Motor neuron (in vitro differentiated cells): ENCODE measurements around the gene SYNPO. TPM values are rescaled to one million over a fixed set of nuclear protein-coding genes. Genes with fewer than 3 reads are reported as not detected.

Source experiments
- ATAC-seq, 8 experiments: fragments of 200-7000 bp; cut with Tn5 transposase; replicated peaks in 6 of 8; 2 replicates each; pipeline ENCODE4 v1.8.0; 2021; ENCODE audit warnings: mild to moderate bottlenecking in 8 of 8, moderate library complexity in 8 of 8
- H3K27ac ChIP-seq, 2 donors: fragments of 250-450 bp; sonication (Bioruptor Pico); 2 replicates each; pipeline ENCODE4 v1.9.0; 2021; ENCODE audit warnings: antibody characterized with exemption in 2 of 2, mild to moderate bottlenecking in 2 of 2, moderate library complexity in 1 of 2
- H3K4me1 ChIP-seq, 2 donors: fragments of 250-450 bp; sonication (Bioruptor Pico); replicated peaks in 1 of 2; 2 replicates each; pipeline ENCODE4 v1.6.1; 2021; ENCODE audit warnings: antibody characterized with exemption in 2 of 2, mild to moderate bottlenecking in 2 of 2, moderate library complexity in 1 of 2
- H3K4me3 ChIP-seq, 5 donors: fragments of 250-450 bp; sonication (Bioruptor Pico); 2 replicates each; pipeline ENCODE4 v1.9.0; 2021; ENCODE audit warnings: antibody characterized with exemption in 5 of 5, mild to moderate bottlenecking in 5 of 5, moderate library complexity in 4 of 5
- WGBS, 10 experiments: fragments of 450-650 bp; shearing (Covaris generic); methylation state at CpG; one replicate each; pipeline ENCODE4 v1.0.0; 2022; 5-methylcytosine and 5-hydroxymethylcytosine counted together
- in situ Hi-C, 9 experiments: fragments of 400-800 bp; cut with MboI; loops; one replicate each; pipeline ENCODE4 v1.15.0; 2021; ENCODE audit warnings: low sequenced_read_pairs in 9 of 9, low pct_unique_long_range_greater_than_20kb in 2 of 9; ENCODE audit not compliant: unreplicated experiment in 9 of 9
- total RNA-seq, 8 experiments: library from RNA; unstranded; fragments of 300-600 nt; gene quantifications; 2 replicates each; pipeline versions ENCODE4 v1.2.3 to v1.2.4, GENCODE V29; 2022

Gene SYNPO
- total RNA-seq, 8 experiments from 2014 or later: 0.27 to 17.5 (median 4.4) TPM

- WGBS, 10 experiments: 38 to 100% (median 100%) methylated on average over 1 of the region's 1 CpG; no CpG with 5 or more reads in 5 of the 10 experiments
- in situ Hi-C loops: loop anchor here in 6 of 9 experiments (5.0 to 25.0 kb wide), 4 partner anchors 84 to 189 kb away; no protein-coding TSS in a partner anchor
- H3K4me3 ChIP-seq: no peak overlapping the region
Measured at GRCh38 chr5:150651382-150651781, 10.9 kb downstream of the SYNPO start.

GRCh38 chr5:150651924-150652671 lies 11.6 kb downstream of the SYNPO start:
- peaks cover 14 to 36% of the 10 kb centered on the region in 2 donors for H3K4me1 ChIP-seq
- WGBS, 10 experiments: 33 to 90% (median 69%) methylated on average over 1 to 5 of the region's 13 CpGs; no CpG with 5 or more reads in 1 of the 10 experiments
- H3K4me3 ChIP-seq: no peak overlapping the region
- in situ Hi-C loops: loop anchor here in 6 of 9 experiments (5.0 to 25.0 kb wide), 4 partner anchors 85 to 190 kb away; no protein-coding TSS in a partner anchor
- no peak overlapping the region for H3K27ac ChIP-seq
- peak in 5 of 8 experiments; percentile 25 to 48 (median 42) for ATAC-seq

More at GRCh38 chr5:150651382-150651781, 10.9 kb downstream of the SYNPO start:
- H3K4me1 ChIP-seq: peaks cover 14 to 32% of the 10 kb centered on the region in 2 donors
- ATAC-seq: no peak
- H3K27ac ChIP-seq: no peak overlapping the region

- whole genome bisulfite sequencing, 10 experiments: 62 to 100% (median 92%) methylated on average over 1 to 5 of the region's 5 CpGs; no CpG with 5 or more reads in 5 of the 10 experiments
- no peak overlapping the region for H3K27ac ChIP-seq
- in situ Hi-C loops: loop anchor here in 6 of 9 experiments (5.0 to 25.0 kb wide), 4 partner anchors 86 to 191 kb away; no protein-coding TSS in a partner anchor
- ATAC-seq: no peak
- H3K4me1 ChIP-seq: peaks cover 14 to 35% of the 10 kb centered on the region in 2 donors
- no peak overlapping the region for H3K4me3 ChIP-seq
Measured at GRCh38 chr5:150653145-150653761, 12.8 kb downstream of the SYNPO start.

GRCh38 chr5:150653762-150654556 lies 13.5 kb downstream of the SYNPO start:
- WGBS, 10 experiments: 78 to 100% (median 100%) methylated on average over 1 to 2 of the region's 2 CpGs; no CpG with 5 or more reads in 3 of the 10 experiments
- ATAC-seq: no peak
- Histone ChIP-seq H3K4me1 (peaks cover 14 to 35% of the 10 kb centered on the region in 2 donors), H3K27ac (no peak overlapping the region), H3K4me3 (no peak overlapping the region)
- in situ Hi-C loops: loop anchor here in 6 of 9 experiments (5.0 to 25.0 kb wide), 4 partner anchors 87 to 192 kb away; no protein-coding TSS in a partner anchor

- Histone ChIP-seq H3K4me3 (no peak overlapping the region), H3K27ac (no peak overlapping the region), H3K4me1 (peaks cover 14 to 35% of the 10 kb centered on the region in 2 donors)
- ATAC-seq: no peak
- WGBS, 10 experiments: 67 to 94% (median 89%) methylated on average over 1 to 3 of the region's 3 CpGs; no CpG with 5 or more reads in 6 of the 10 experiments
- in situ Hi-C loops: loop anchor here in 6 of 9 experiments (10.0 to 25.0 kb wide), 3 partner anchors 90 to 193 kb away; no protein-coding TSS in a partner anchor
Measured at GRCh38 chr5:150655221-150655620, 14.8 kb downstream of the SYNPO start.

DNA sequence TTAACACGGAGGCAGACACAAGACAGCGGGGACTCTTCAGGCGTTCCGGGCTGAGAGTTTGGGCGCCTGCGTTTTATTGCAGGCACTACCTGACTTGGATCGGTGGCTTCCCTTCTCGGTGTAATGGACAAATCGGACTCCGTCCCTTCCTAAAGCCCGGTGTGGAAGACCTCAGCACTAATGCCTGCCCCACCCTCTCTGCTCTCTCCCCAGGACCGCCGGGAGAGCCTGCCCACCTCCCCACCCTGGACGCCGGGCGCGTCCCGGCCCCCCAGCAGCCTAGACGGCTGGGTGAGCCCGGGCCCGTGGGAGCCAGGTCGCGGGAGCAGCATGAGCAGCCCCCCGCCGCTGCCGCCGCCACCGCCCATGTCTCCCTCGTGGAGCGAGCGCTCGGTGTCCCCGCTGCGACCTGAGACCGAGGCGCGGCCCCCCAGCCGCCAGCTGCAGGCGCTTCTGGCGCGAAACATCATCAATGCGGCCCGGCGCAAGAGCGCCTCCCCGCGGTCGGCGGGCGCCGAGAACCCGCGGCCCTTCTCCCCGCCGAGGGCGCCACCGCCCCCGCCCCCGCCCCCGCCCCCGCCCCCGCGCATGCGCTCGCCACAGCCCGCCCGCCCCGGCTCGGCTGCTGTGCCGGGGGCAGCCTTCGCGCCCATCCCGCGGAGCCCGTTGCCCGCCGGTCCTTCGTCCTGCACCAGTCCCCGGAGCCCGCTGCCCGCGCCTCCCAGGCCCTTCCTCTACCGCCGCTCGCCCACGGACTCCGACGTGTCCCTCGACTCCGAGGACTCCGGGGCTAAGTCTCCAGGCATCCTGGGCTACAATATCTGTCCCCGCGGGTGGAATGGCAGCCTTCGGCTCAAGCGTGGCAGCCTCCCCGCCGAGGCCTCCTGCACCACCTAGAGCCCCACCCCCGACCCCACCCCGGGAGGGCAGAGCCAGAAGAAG lies 16.0 kb downstream of the SYNPO start:
- H3K4me3 ChIP-seq: peak overlapping the region; percentile 48 to 58 (median 55)
- no peak overlapping the region for H3K27ac ChIP-seq
- in situ Hi-C loops: loop anchor here in 6 of 9 experiments (10.0 to 25.0 kb wide), 3 partner anchors 92 to 194 kb away; no protein-coding TSS in a partner anchor
- H3K4me1 ChIP-seq: peaks cover 11 to 29% of the 10 kb centered on the region in 2 donors
- peak; percentile 70 to 93 (median 85) for ATAC-seq
- 0 to 16% (median 1%) methylated on average over 2 to 8 of the region's 99 CpGs; no CpG with 5 or more reads in 6 of the 10 experiments for WGBS, 10 experiments

- Histone ChIP-seq H3K27ac (no peak overlapping the region), H3K4me1 (peaks cover 0 to 12% of the 10 kb centered on the region in 2 donors), H3K4me3 (no peak overlapping the region)
- in situ Hi-C loops: loop anchor here in 6 of 9 experiments (10.0 to 25.0 kb wide), 3 partner anchors 93 to 196 kb away; no protein-coding TSS in a partner anchor
- WGBS, 10 experiments: 80 to 100% (median 92%) methylated on average over 1 to 4 of the region's 4 CpGs; no CpG with 5 or more reads in 6 of the 10 experiments
- ATAC-seq: no peak
Measured at GRCh38 chr5:150658121-150658520, 17.7 kb downstream of the SYNPO start.

- peaks cover 0 to 12% of the 10 kb centered on the region in 2 donors for H3K4me1 ChIP-seq
- ATAC-seq: no peak
- H3K27ac ChIP-seq: no peak overlapping the region
- H3K4me3 ChIP-seq: no peak overlapping the region
- in situ Hi-C loops: loop anchor here in 6 of 9 experiments (10.0 to 25.0 kb wide), 3 partner anchors 94 to 196 kb away; no protein-coding TSS in a partner anchor
- WGBS, 10 experiments: 0 to 100% (median 67%) methylated on average over 1 to 3 of the region's 3 CpGs; no CpG with 5 or more reads in 3 of the 10 experiments
Measured at GRCh38 chr5:150658699-150659265, 18.3 kb downstream of the SYNPO start.

- no peak overlapping the region for H3K27ac ChIP-seq
- 40 to 93% (median 81%) methylated on average over 1 to 4 of the region's 11 CpGs; no CpG with 5 or more reads in 6 of the 10 experiments for WGBS, 10 experiments
Measured at GRCh38 chr5:150659360-150660107, 19.1 kb downstream of the SYNPO start.

GRCh38 chr5:150660108-150660831 lies 19.8 kb downstream of the SYNPO start:
- Histone ChIP-seq H3K27ac (no peak overlapping the region), H3K4me1 (peaks cover 0 to 7% of the 10 kb centered on the region in 2 donors), H3K4me3 (no peak overlapping the region)
- 40 to 100% (median 100%) methylated on average over 1 to 2 of the region's 4 CpGs; no CpG with 5 or more reads in 3 of the 10 experiments for WGBS, 10 experiments
- in situ Hi-C loops: loop anchor here in 6 of 9 experiments (25.0 kb wide), 2 partner anchors 98 to 198 kb away; no protein-coding TSS in a partner anchor
- ATAC-seq: no peak

More at GRCh38 chr5:150659360-150660107, 19.1 kb downstream of the SYNPO start:
- peaks cover 0 to 9% of the 10 kb centered on the region in 2 donors for H3K4me1 ChIP-seq
- no peak for ATAC-seq
- in situ Hi-C loops: loop anchor here in 6 of 9 experiments (10.0 to 25.0 kb wide), 3 partner anchors 95 to 197 kb away; no protein-coding TSS in a partner anchor
- no peak overlapping the region for H3K4me3 ChIP-seq
